ENCODE data around the gene UNC13A.

DNA sequence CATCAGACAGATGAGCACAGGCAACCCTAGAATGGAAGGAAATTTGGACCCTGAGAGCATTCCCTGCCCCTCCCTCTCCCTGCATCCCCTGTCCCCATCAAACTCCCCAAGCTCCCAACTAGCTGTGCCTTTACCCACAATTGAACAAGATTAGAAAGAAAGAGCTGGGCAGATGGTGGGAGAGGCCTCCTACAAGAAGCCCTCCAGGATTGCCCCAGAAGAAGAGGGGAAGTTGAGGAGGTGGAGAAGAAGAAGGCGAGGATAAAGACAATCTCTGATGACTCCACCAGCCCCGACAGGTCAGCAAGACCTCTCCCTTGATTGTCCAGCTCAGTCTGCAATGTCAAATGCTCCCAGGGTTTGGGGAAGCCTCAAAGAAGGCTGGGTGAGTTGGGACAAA lies 11.9 kb downstream of the UNC13A start:
- TF ChIP-seq EZH2 (IDR thresholded peaks at IDR 0.05; ENCODE audit: borderline replicate concordance, low read depth, low read length, severe bottlenecking) (no peak), CTCF (IDR thresholded peaks at IDR 0.05; ENCODE audit: borderline replicate concordance, extremely low read depth, low read length, poor library complexity, severe bottlenecking) (no peak)
